Subcutaneous adipose tissue (tissue), 4 donors: ENCODE results near the gene OR52N2. TPM values are rescaled to one million over a fixed set of nuclear protein-coding genes. Genes with fewer than 3 reads are reported as not detected.

Source experiments
- CTCF ChIP-seq: fragments of 450-650 bp; IDR thresholded peaks from one replicate; pipeline ENCODE4 v1.5.1; 2016; ENCODE audit warnings: low read depth, mild to moderate bottlenecking, control low read depth, antibody characterized with exemption, moderate library complexity
- total RNA-seq, 4 donors: library from RNA; depleted of rRNA; stranded (reverse); fragments of >200 nt; gene quantifications; one replicate each; pipeline ENCODE4 v1.1.0, GENCODE V29; 2016

Gene OR52N2
- total RNA-seq, 4 donors from 2014 or later, result not detected

DNA sequence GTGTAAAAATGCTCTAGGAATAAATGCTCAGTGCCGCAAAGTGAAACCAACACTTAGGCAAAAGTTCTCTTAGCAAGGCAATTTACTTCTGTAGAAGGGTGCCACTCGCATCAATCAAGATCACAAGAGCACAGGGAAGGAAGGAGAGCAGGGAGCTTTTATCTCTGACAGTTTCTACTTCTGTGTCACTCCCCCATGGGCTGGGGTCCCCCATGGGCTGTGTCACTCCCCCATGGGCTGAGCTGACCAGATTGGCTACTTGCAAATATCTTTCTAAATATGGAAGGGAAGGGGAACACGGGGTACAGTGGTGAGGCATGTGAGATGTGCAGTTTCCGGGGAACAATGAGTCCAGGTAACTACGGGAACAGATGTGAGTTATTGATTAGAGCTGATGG lies 397 bp downstream of the OR52N2 start:
- no peak for TF ChIP-seq CTCF

GRCh38 chr11:5809905-5810795 lies 1.4 kb downstream of the OR52N2 start:
- TF ChIP-seq CTCF, result no peak

GRCh38 chr11:5815534-5815933 lies 6.8 kb downstream of the OR52N2 start:
- TF ChIP-seq CTCF, result no peak

- TF ChIP-seq CTCF, result no peak
Measured at GRCh38 chr11:5818245-5818886, 9.6 kb downstream of the OR52N2 start.

DNA sequence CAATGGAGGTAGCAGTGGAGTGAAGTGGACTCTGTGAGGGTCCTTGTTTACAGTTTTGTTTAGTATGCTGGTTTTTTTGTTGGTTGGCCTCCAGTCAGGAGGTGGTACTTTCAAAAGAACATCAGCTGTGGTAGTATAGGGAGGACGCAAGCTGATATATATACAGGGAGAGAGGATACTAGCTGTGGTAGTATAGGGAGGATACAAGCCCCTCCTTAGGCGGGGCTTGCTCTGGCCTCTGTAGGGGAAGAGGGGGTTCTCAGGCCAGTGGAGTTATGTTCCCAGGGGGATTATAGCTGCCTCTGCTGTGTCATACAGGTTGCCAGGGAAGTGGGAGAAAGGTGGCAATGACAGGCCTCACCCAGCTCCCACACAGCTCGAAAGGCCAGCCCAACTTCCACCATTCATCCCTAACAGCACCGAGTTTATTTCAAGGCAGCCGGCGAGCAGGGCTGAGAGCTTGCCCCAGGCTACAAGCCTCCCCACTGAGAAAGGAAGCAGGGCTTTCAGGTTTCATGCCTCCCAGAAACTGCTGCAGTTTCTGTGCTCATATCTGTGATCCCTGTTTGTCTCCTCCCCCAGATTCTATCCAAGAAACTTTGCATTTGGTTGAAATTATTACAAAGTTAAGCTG lies 22.6 kb downstream of the OR52N2 start:
- no peak for TF ChIP-seq CTCF

GRCh38 chr11:5833446-5833845 lies 24.7 kb downstream of the OR52N2 start:
- TF ChIP-seq CTCF, result no peak

GRCh38 chr11:5837695-5838094 lies 29.0 kb downstream of the OR52N2 start:
- TF ChIP-seq CTCF, result no peak
